Measurements from ENCODE around the gene PKNOX1.
"Not testable (repeated sequence)": the region's sequence is repeated elsewhere in the genome, so short reads cannot be mapped to it uniquely, and the experiment has no call there.

GRCh38 chr21:43062955-43063664 lies 88.7 kb downstream of the PKNOX1 start:
- not testable (repeated sequence) for TF ChIP-seq POU6F1 (CRISPR knock-in tag; IDR thresholded peaks at IDR 0.05; ENCODE audit: borderline replicate concordance, low read depth); OSR1 (CRISPR knock-in tag; IDR thresholded peaks at IDR 0.05); ISL1 (CRISPR knock-in tag; IDR thresholded peaks at IDR 0.05)
